HEK293 (cell line): ENCODE measurements around the gene RNMT.

Experiments used
- CTCF ChIA-PET: fragments of 350-600 bp; formaldehyde crosslinking; extraction: SDS; loops from one replicate; lab custom pipeline; 2021; ENCODE audit warnings: antibody characterized with exemption; lab: Yijun Ruan, JAX
- POLR2A ChIA-PET: fragments of 300-600 bp; formaldehyde crosslinking; extraction: SDS; loops from one replicate; lab custom pipeline; 2020; ENCODE audit warnings: antibody characterized with exemption, inconsistent platforms; lab: Yijun Ruan, JAX
- H3K27ac ChIP-seq: fragments of 200-500 bp; sonication (Bioruptor generic); 2 replicates; pipeline ENCODE4 v1.5.1; 2014; ENCODE audit warnings: low read depth, low read length, control low read depth, inconsistent platforms; ENCODE audit errors: extremely low read depth
- H3K36me3 ChIP-seq, 2 experiments: fragments of 200-500 bp in 1 of 2; sonication (Bioruptor generic) in 1 of 2; 1 replicate in 1 of 2; 2 replicates in 1 of 2; pipeline ENCODE4 v1.5.1; 2014 to 2017; ENCODE audit warnings: inconsistent platforms in 2 of 2, low read length in 2 of 2; ENCODE audit not compliant: control insufficient read depth in 2 of 2, insufficient read depth in 1 of 2
- H3K4me1 ChIP-seq: fragments of 200-500 bp; sonication (Bioruptor generic); 2 replicates; pipeline ENCODE4 v1.5.1; 2014; ENCODE audit warnings: mild to moderate bottlenecking, low read length, inconsistent platforms; ENCODE audit not compliant: control insufficient read depth, insufficient read depth
- H3K4me3 ChIP-seq: 2 replicates; pipeline ENCODE4 v1.5.1; 2011; ENCODE audit warnings: low read depth, mild to moderate bottlenecking, control low read depth, low read length, moderate library complexity
- H3K9me3 ChIP-seq: fragments of 200-500 bp; sonication (Bioruptor generic); 2 replicates; pipeline ENCODE4 v1.5.1; 2014; ENCODE audit warnings: low read depth, low read length, inconsistent platforms; ENCODE audit not compliant: control insufficient read depth, insufficient read depth
- HOXD13 ChIP-seq: sonication (generic); formaldehyde crosslinking; IDR thresholded peaks from 2 replicates; pipeline ENCODE4 v1.8.0; 2022; ENCODE audit warnings: missing genetic modification reagents, borderline replicate concordance
- SETDB1 ChIP-seq: IDR thresholded peaks from one replicate; pipeline ENCODE4 v1.6.1; 2017; ENCODE audit warnings: mild to moderate bottlenecking, low read length, moderate library complexity, mixed read lengths; ENCODE audit not compliant: insufficient read length
- SP2 ChIP-seq: fragments of 450-650 bp; formaldehyde crosslinking; IDR thresholded peaks from 2 replicates; pipeline ENCODE4 v1.5.1; 2016; ENCODE audit warnings: missing biosample characterization, missing genetic modification characterization
- TCF7L2 ChIP-seq: IDR thresholded peaks from 2 replicates; pipeline ENCODE4 v1.6.1; 2011; ENCODE audit warnings: low read depth, mild to moderate bottlenecking, inconsistent platforms, low read length, moderate library complexity, borderline replicate concordance
- ZBTB49 ChIP-seq: fragments of 450-650 bp; formaldehyde crosslinking; IDR thresholded peaks from 2 replicates; pipeline ENCODE4 v1.5.1; 2016; ENCODE audit warnings: missing biosample characterization, missing genetic modification characterization, low read depth
- ZNF133 ChIP-seq: fragments of 450-650 bp; formaldehyde crosslinking; IDR thresholded peaks from 2 replicates; pipeline ENCODE4 v1.5.1; 2016; ENCODE audit warnings: missing biosample characterization, missing genetic modification characterization
- ZNF16 ChIP-seq: fragments of 450-650 bp; formaldehyde crosslinking; IDR thresholded peaks from 2 replicates; pipeline ENCODE4 v1.5.1; 2016; ENCODE audit warnings: low read depth, missing biosample characterization, missing genetic modification characterization
- ZNF211 ChIP-seq: fragments of 450-650 bp; formaldehyde crosslinking; IDR thresholded peaks from 2 replicates; pipeline ENCODE4 v1.5.1; 2016; ENCODE audit warnings: low read depth, missing biosample characterization, missing genetic modification characterization
- ZNF221 ChIP-seq: fragments of 450-650 bp; formaldehyde crosslinking; IDR thresholded peaks from 2 replicates; pipeline ENCODE4 v1.5.1; 2017; ENCODE audit warnings: missing biosample characterization, missing genetic modification characterization, borderline replicate concordance
- ZNF23 ChIP-seq: fragments of 450-650 bp; formaldehyde crosslinking; IDR thresholded peaks from 2 replicates; pipeline ENCODE4 v1.5.1; 2016; ENCODE audit warnings: missing biosample characterization, missing genetic modification characterization, borderline replicate concordance
- ZNF391 ChIP-seq: fragments of 450-650 bp; formaldehyde crosslinking; IDR thresholded peaks from 2 replicates; pipeline ENCODE4 v1.5.1; 2016; ENCODE audit warnings: low read depth, missing biosample characterization, missing genetic modification characterization, borderline replicate concordance
- ZNF558 ChIP-seq: fragments of 450-650 bp; formaldehyde crosslinking; IDR thresholded peaks from 2 replicates; pipeline ENCODE4 v1.5.1; 2016; ENCODE audit warnings: missing biosample characterization, missing genetic modification characterization
- ZNF580 ChIP-seq: fragments of 450-650 bp; formaldehyde crosslinking; IDR thresholded peaks from 2 replicates; pipeline ENCODE4 v1.5.1; 2016; ENCODE audit warnings: missing biosample characterization, missing genetic modification characterization
- ZNF629 ChIP-seq: fragments of 450-650 bp; formaldehyde crosslinking; IDR thresholded peaks from 2 replicates; pipeline ENCODE4 v1.5.1; 2017; ENCODE audit warnings: missing biosample characterization, missing genetic modification characterization
- ZSCAN4 ChIP-seq: fragments of 450-650 bp; formaldehyde crosslinking; IDR thresholded peaks from 2 replicates; pipeline ENCODE4 v1.5.1; 2017; ENCODE audit warnings: missing biosample characterization, missing genetic modification characterization
- TF ChIP-seq, protein P1 (sequence below): fragments of 450-650 bp; formaldehyde crosslinking; IDR thresholded peaks from 2 replicates; pipeline ENCODE4; 2016; ENCODE audit warnings: missing biosample characterization, missing genetic modification characterization

The RNMT gene

GRCh38 chr18:13712400-13713131 lies 13.9 kb upstream of the RNMT start:
- ChIA-PET POLR2A (no interaction called here), CTCF (interaction anchor here (0.6 to 1.3 kb wide), 6 partner anchors 14 to 600 kb away, joined by 3 to 4 read pairs (median 4); no protein-coding TSS in a partner anchor)
- Histone ChIP-seq H3K36me3 (no peaks in the 10 kb centered on the region), H3K4me3 (no peak overlapping the region), H3K4me1 (no peaks in the 10 kb centered on the region), H3K9me3 (no peaks in the 10 kb centered on the region), H3K27ac (no peak overlapping the region)
- no peak for TF ChIP-seq HOXD13 (CRISPR knock-in tag)
- TF ChIP-seq ZSCAN4 = no peak
- no peak for TF ChIP-seq ZNF629 (tag by site-specific recombination)
- TF ChIP-seq ZNF133 (tag by site-specific recombination) = no peak
- TF ChIP-seq SP2 (tag by site-specific recombination) = no peak
- TF ChIP-seq ZNF580 (tag by site-specific recombination) = no peak
- TF ChIP-seq ZNF16 (tag by site-specific recombination) = no peak
- no peak for TF ChIP-seq ZNF221
- no peak for TF ChIP-seq ZBTB49 (tag by site-specific recombination)
- TF ChIP-seq SETDB1 = no peak
- TF ChIP-seq ZNF558 (tag by site-specific recombination) = no peak
- no peak for TF ChIP-seq ZNF391 (tag by site-specific recombination)

GRCh38 chr18:13713455-13714055 lies 12.9 kb upstream of the RNMT start:
- ChIA-PET POLR2A (interaction anchor here (0.6 kb wide), 1 partner anchor 830 kb away, joined by 5 read pairs; no protein-coding TSS in a partner anchor), CTCF (no interaction called here)
- H3K4me3 ChIP-seq = no peak overlapping the region
- no peak for TF ChIP-seq SETDB1
- no peak for TF ChIP-seq ZNF211 (tag by site-specific recombination)
- TF ChIP-seq TCF7L2 = no peak
- no peak overlapping the region for H3K27ac ChIP-seq
- H3K9me3 ChIP-seq = no peaks in the 10 kb centered on the region; the same call in 1 of the 2 replicates
- H3K36me3 ChIP-seq = no peaks in the 10 kb centered on the region
- H3K4me1 ChIP-seq = no peaks in the 10 kb centered on the region

GRCh38 chr18:13715330-13715729 lies 11.1 kb upstream of the RNMT start:
- POLR2A ChIA-PET = no interaction called here
- H3K27ac ChIP-seq = no peak overlapping the region
- no peaks in the 10 kb centered on the region for H3K4me1 ChIP-seq
- CTCF ChIA-PET = interaction anchor here (1.6 kb wide), 1 partner anchor 9 kb away, joined by 4 read pairs; no protein-coding TSS in a partner anchor
- TF ChIP-seq, protein P1, sequence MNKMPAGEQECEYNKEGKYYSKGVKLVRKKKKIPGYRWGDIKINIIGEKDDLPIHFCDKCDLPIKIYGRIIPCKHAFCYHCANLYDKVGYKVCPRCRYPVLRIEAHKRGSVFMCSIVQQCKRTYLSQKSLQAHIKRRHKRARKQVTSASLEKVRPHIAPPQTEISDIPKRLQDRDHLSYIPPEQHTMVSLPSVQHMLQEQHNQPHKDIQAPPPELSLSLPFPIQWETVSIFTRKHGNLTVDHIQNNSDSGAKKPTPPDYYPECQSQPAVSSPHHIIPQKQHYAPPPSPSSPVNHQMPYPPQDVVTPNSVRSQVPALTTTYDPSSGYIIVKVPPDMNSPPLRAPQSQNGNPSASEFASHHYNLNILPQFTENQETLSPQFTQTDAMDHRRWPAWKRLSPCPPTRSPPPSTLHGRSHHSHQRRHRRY = no peak
- no peak for TF ChIP-seq ZNF23 (tag by site-specific recombination)
- no peaks in the 10 kb centered on the region for H3K36me3 ChIP-seq
- no peak overlapping the region for H3K4me3 ChIP-seq
- no peaks in the 10 kb centered on the region; the same call in 1 of the 2 replicates for H3K9me3 ChIP-seq
